Sigmoid colon (tissue), 7 donors: Measurements from ENCODE around the gene LGALS7B. TPM values are rescaled to one million over a fixed set of nuclear protein-coding genes. Genes with fewer than 3 reads are reported as not detected.
"Not testable (repeated sequence)": the region's sequence is repeated elsewhere in the genome, so short reads cannot be mapped to it uniquely, and the experiment has no call there.

Experiments
- DNase-seq: peaks from one replicate; pipeline ENCODE4 v3.0.0-alpha.2; 2019
- H3K27ac ChIP-seq, 4 donors: fragments of 200-600 bp; sonication (generic); one replicate each; pipeline ENCODE4 v1.5.1; 2016 to 2019; ENCODE audit warnings: mild to moderate bottlenecking in 1 of 4
- H3K27me3 ChIP-seq, 3 donors: fragments of 200-600 bp; sonication (generic); one replicate each; pipeline ENCODE4 v1.5.1; 2019; ENCODE audit warnings: mild to moderate bottlenecking in 1 of 3
- H3K36me3 ChIP-seq, 4 donors: fragments of 200-600 bp; sonication (generic); one replicate each; pipeline ENCODE4 v1.5.1; 2016 to 2019
- H3K4me1 ChIP-seq, 4 donors: fragments of 200-600 bp; sonication (generic); one replicate each; pipeline ENCODE4 v1.5.1; 2017 to 2019
- H3K4me3 ChIP-seq, 4 donors: fragments of 200-600 bp; sonication (generic); one replicate each; pipeline ENCODE4 v1.5.1; 2017 to 2019; ENCODE audit warnings: mild to moderate bottlenecking in 2 of 4, moderate library complexity in 1 of 4
- H3K9me3 ChIP-seq, 4 donors: fragments of 200-600 bp in 3 of 4; sonication (generic) in 3 of 4; one replicate each; pipeline versions ENCODE4 v1.5.1 to v1.6.1; 2013 to 2019
- CTCF ChIP-seq, 4 experiments: fragments of 450-650 bp in 3 of 4; fragments of 200-600 bp in 1 of 4; IDR thresholded peaks; one replicate each; pipeline ENCODE4 v1.5.1; 2016 to 2019; ENCODE audit warnings: antibody characterized with exemption in 4 of 4, mild to moderate bottlenecking in 3 of 4, moderate library complexity in 2 of 4
- EP300 ChIP-seq, 4 donors: sonication (generic); formaldehyde crosslinking; IDR thresholded peaks; one replicate each; pipeline ENCODE4 v1.6.1; 2017; ENCODE audit warnings: antibody characterized with exemption in 4 of 4
- POLR2A ChIP-seq, 2 donors: fragments of 450-650 bp; IDR thresholded peaks; one replicate each; pipeline ENCODE4 v1.6.1; 2016; ENCODE audit warnings: antibody characterized with exemption in 2 of 2, mild to moderate bottlenecking in 2 of 2, moderate library complexity in 2 of 2
- POLR2AphosphoS5 ChIP-seq, 4 donors: sonication (generic); formaldehyde crosslinking; IDR thresholded peaks; one replicate each; pipeline ENCODE4 v1.6.1; 2017; ENCODE audit warnings: antibody characterized with exemption in 4 of 4
- WGBS, 2 donors: extraction: QIAGEN DNeasy Blood & Tissue Kit; methylation state at CpG; one replicate each; pipeline ENCODE4 v1.1.7; 2013; 5-methylcytosine and 5-hydroxymethylcytosine counted together
- intact Hi-C: fragments of 100-400 bp; cut with DNase I; formaldehyde crosslinking; loops from one replicate; pipeline ENCODE4 v1.15.1; 2023
- polyA plus RNA-seq, 3 donors: library from polyadenylated mRNA; stranded (reverse); fragments of 200-250 nt; gene quantifications; one replicate each; pipeline ENCODE4 v1.2.3, GENCODE V29; 2013
- total RNA-seq, 4 donors: library from RNA; depleted of rRNA; stranded (reverse); fragments of >200 nt; gene quantifications; one replicate each; pipeline ENCODE4 v1.1.0, GENCODE V29; 2016
- donor health status: healthy with polysubstance abuse.
- donor health status: Bipolar disorder and iron deficiency.
- donor health status: healthy.

Gene LGALS7B
- total and polyA plus RNA-seq, 7 donors = 1.2 to 3.0 TPM; not detected in 5

- Histone ChIP-seq H3K27me3 (no peaks in the 10 kb centered on the region), H3K4me1 (no peaks in the 10 kb centered on the region), H3K36me3 (peaks cover 0 to under 1% (median under 1%) of the 10 kb centered on the region in 4 donors), H3K4me3 (no peak overlapping the region), H3K27ac (no peak overlapping the region), H3K9me3 (no peaks in the 10 kb centered on the region)
- intact Hi-C loops = no loop called here
- DNase-seq = peak; percentile 46
- no peak for TF ChIP-seq CTCF (IDR thresholded peaks at IDR 0.05)
- no peak for TF ChIP-seq EP300 (IDR thresholded peaks at IDR 0.05)
- TF ChIP-seq POLR2AphosphoS5 (IDR thresholded peaks at IDR 0.05) = no peak
- no peak for TF ChIP-seq POLR2A (IDR thresholded peaks at IDR 0.05)
- 85 to 95% methylated on average over 8 of the region's 8 CpGs for WGBS, 2 donors
These were observed 20.7 kb downstream of the LGALS7B start for GRCh38 chr19:38809592-38810252.

- H3K4me1 ChIP-seq = no peaks in the 10 kb centered on the region
- 13 to 59% methylated on average over 18 of the region's 18 CpGs for WGBS, 2 donors
- H3K9me3 ChIP-seq = no peaks in the 10 kb centered on the region
- H3K27ac ChIP-seq = peak overlapping the region in 1 of 4 donors; percentile 7
- no peak for DNase-seq
- peak overlapping the region in 1 of 4 donors; percentile 18 for H3K4me3 ChIP-seq
- intact Hi-C loops = no loop called here
- TF ChIP-seq CTCF (IDR thresholded peaks at IDR 0.05) (no peak), POLR2A (IDR thresholded peaks at IDR 0.05) (no peak), EP300 (IDR thresholded peaks at IDR 0.05) (no peak), POLR2AphosphoS5 (IDR thresholded peaks at IDR 0.05) (no peak)
- no peaks in the 10 kb centered on the region for H3K27me3 ChIP-seq
- peaks cover 16 to 26% (median 23%) of the 10 kb centered on the region in 4 donors for H3K36me3 ChIP-seq
These were observed 23.2 kb downstream of the LGALS7B start for GRCh38 chr19:38812009-38812840.

GRCh38 chr19:38812841-38813320, 23.9 kb downstream of the LGALS7B start, which contains the start of gene LGALS4:
Gene LGALS4 (minus strand): TSS chr19:38812945. CDS start chr19:38812886, 59 bp downstream.
- Histone ChIP-seq H3K27ac (peak within 1 kb of the TSS in 1 of 4 donors; percentile 18), H3K9me3 (no peaks in the 10 kb centered on the region), H3K4me3 (peak within 1 kb of the TSS in 1 of 4 donors; percentile 18), H3K36me3 (peaks cover 22 to 32% (median 28%) of the 10 kb centered on the region in 4 donors), H3K4me1 (no peaks in the 10 kb centered on the region), H3K27me3 (no peaks in the 10 kb centered on the region)
- TF ChIP-seq EP300 (IDR thresholded peaks at IDR 0.05) (no peak), CTCF (IDR thresholded peaks at IDR 0.05) (no peak), POLR2AphosphoS5 (IDR thresholded peaks at IDR 0.05) (peak in 1 of 4 donors; percentile 72), POLR2A (IDR thresholded peaks at IDR 0.05) (peak in 1 of 2 donors; percentile 74)
- no peak for DNase-seq
- WGBS, 2 donors = 17 to 63% methylated on average over 15 of the region's 15 CpGs
- intact Hi-C loops = no loop called here

GRCh38 chr19:38813323-38813722, 24.3 kb downstream of the LGALS7B start:
- H3K27me3 ChIP-seq = no peaks in the 10 kb centered on the region
- TF ChIP-seq POLR2A (IDR thresholded peaks at IDR 0.05) = no peak
- TF ChIP-seq POLR2AphosphoS5 (IDR thresholded peaks at IDR 0.05) = no peak
- no peak for TF ChIP-seq CTCF (IDR thresholded peaks at IDR 0.05)
- TF ChIP-seq EP300 (IDR thresholded peaks at IDR 0.05) = no peak
- 21 to 77% methylated on average over 6 of the region's 6 CpGs for WGBS, 2 donors
- H3K4me1 ChIP-seq = no peaks in the 10 kb centered on the region
- intact Hi-C loops = no loop called here
- DNase-seq = no peak
- H3K9me3 ChIP-seq = no peaks in the 10 kb centered on the region
- H3K4me3 ChIP-seq = no peak overlapping the region
- H3K36me3 ChIP-seq = peaks cover 26 to 37% (median 29%) of the 10 kb centered on the region in 4 donors
- H3K27ac ChIP-seq = peak overlapping the region in 1 of 4 donors; percentile 18

GRCh38 chr19:38813932-38814331, 24.9 kb downstream of the LGALS7B start:
- DNase-seq, H3K27ac ChIP-seq, H3K4me1 ChIP-seq, intact Hi-C loops, H3K9me3 ChIP-seq, H3K27me3 ChIP-seq, H3K4me3 ChIP-seq: not testable (repeated sequence)
- WGBS, 2 donors = 42 to 76% methylated on average over 2 of the region's 2 CpGs
- H3K36me3 ChIP-seq = peaks cover 26 to 39% (median 29%) of the 10 kb centered on the region in 4 donors
